Peyer's patch (tissue), 4 donors: ENCODE data around the gene PCNT.

Source experiments
- POLR2A ChIP-seq, 2 donors: fragments of 450-650 bp; IDR thresholded peaks; one replicate each; pipeline ENCODE4 v1.5.1; 2017; ENCODE audit warnings: antibody characterized with exemption in 2 of 2, mild to moderate bottlenecking in 2 of 2, moderate library complexity in 2 of 2
- TF ChIP-seq, protein P1 (sequence below), 6 experiments: fragments of 450-650 bp in 4 of 6; fragments of 200-600 bp in 2 of 6; sonication (generic) in 1 of 6; IDR thresholded peaks; one replicate each; pipeline ENCODE4 v1.5.1; 2017 to 2019; ENCODE audit warnings: antibody characterized with exemption in 6 of 6, mild to moderate bottlenecking in 3 of 6, moderate library complexity in 1 of 6

DNA sequence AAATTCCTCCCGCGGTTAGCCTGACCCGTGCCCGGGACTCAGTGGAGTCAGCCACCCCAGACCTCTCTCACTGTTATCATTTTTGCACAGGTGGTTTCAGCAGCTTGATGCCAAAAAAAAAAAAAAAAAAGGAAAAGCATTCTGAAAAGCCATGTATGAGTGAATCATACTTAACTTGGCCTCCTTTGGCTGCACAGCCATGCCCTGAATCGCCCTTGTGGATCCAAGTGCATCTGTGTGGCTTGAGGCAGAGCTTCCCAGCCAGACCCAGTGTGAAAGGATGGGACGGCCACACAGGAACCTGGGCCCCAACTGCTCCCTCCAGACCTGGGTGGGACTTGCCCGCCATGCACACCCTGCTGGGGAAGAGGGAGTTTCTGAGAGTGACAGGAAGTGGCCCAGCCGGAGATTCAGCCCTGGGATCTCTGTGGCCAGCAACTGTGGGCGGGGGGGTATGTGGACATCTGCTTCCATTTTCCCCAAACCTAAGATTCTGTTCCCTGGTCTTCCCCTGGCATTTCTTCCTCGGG is 29.2 kb upstream of the PCNT start:
- TF ChIP-seq, protein P1, sequence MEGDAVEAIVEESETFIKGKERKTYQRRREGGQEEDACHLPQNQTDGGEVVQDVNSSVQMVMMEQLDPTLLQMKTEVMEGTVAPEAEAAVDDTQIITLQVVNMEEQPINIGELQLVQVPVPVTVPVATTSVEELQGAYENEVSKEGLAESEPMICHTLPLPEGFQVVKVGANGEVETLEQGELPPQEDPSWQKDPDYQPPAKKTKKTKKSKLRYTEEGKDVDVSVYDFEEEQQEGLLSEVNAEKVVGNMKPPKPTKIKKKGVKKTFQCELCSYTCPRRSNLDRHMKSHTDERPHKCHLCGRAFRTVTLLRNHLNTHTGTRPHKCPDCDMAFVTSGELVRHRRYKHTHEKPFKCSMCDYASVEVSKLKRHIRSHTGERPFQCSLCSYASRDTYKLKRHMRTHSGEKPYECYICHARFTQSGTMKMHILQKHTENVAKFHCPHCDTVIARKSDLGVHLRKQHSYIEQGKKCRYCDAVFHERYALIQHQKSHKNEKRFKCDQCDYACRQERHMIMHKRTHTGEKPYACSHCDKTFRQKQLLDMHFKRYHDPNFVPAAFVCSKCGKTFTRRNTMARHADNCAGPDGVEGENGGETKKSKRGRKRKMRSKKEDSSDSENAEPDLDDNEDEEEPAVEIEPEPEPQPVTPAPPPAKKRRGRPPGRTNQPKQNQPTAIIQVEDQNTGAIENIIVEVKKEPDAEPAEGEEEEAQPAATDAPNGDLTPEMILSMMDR (IDR thresholded peaks at IDR 0.05) = no peak
- TF ChIP-seq POLR2A (IDR thresholded peaks at IDR 0.05) = no peak
